ENCODE results near the gene ACTL8.

DNA sequence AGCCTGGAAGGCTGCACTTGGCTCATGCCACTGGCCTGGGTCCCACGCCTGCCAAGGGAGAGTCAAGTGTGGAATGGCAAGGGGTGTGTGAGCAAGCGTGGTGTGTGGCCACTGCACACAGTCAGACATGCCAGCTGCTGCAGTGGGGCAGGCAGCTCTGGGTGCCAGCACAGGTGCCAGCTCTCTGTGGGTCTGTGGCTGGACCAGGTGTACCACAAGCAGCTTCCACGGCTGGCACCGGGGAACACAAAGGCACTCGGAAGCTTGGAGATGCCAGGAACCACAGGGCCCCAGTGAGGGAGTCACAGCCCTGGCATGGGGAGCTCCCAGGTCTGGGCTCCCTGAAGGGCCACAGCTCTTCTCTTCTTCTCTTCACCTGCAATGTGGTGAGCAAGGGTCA, 34.8 kb downstream of the ACTL8 start:
- TF ChIP-seq, protein P1, sequence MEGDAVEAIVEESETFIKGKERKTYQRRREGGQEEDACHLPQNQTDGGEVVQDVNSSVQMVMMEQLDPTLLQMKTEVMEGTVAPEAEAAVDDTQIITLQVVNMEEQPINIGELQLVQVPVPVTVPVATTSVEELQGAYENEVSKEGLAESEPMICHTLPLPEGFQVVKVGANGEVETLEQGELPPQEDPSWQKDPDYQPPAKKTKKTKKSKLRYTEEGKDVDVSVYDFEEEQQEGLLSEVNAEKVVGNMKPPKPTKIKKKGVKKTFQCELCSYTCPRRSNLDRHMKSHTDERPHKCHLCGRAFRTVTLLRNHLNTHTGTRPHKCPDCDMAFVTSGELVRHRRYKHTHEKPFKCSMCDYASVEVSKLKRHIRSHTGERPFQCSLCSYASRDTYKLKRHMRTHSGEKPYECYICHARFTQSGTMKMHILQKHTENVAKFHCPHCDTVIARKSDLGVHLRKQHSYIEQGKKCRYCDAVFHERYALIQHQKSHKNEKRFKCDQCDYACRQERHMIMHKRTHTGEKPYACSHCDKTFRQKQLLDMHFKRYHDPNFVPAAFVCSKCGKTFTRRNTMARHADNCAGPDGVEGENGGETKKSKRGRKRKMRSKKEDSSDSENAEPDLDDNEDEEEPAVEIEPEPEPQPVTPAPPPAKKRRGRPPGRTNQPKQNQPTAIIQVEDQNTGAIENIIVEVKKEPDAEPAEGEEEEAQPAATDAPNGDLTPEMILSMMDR (IDR thresholded peaks at IDR 0.05 in 8 of 11, conservative IDR thresholded peaks at IDR 0.05 in 3 of 11) = no peak
- TF ChIP-seq POLR2A (IDR thresholded peaks at IDR 0.05) (no peak), POLR2AphosphoS5 (IDR thresholded peaks at IDR 0.05) (no peak)
